ENCODE data around the gene ROR2.

ROR2 gene

DNA sequence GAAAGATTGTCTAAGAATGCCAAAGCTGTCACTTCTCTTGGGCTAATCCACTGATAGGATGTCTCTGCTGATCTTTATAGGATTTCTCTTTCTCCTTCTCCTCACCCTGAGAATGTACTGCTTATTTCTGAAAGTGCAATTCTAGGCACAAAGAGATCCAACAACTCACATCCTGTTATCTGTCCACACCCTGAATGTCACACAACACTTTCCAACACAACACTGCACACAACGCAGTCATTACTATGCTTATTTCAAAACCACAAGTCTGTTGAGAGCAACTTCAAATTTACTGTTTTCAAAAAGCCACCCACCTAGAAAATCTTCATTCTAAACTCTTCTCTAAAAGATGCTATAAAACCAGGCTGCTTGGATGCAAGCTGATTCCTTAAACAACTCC, 215.0 kb downstream of the ROR2 start:
- no peak for DNase-seq
- no peak for TF ChIP-seq GATA1 (IDR thresholded peaks at IDR 0.05; ENCODE audit: low read depth, low read length)
- TF ChIP-seq POLR2A (IDR thresholded peaks at IDR 0.05; ENCODE audit: low read length) = no peak

DNA sequence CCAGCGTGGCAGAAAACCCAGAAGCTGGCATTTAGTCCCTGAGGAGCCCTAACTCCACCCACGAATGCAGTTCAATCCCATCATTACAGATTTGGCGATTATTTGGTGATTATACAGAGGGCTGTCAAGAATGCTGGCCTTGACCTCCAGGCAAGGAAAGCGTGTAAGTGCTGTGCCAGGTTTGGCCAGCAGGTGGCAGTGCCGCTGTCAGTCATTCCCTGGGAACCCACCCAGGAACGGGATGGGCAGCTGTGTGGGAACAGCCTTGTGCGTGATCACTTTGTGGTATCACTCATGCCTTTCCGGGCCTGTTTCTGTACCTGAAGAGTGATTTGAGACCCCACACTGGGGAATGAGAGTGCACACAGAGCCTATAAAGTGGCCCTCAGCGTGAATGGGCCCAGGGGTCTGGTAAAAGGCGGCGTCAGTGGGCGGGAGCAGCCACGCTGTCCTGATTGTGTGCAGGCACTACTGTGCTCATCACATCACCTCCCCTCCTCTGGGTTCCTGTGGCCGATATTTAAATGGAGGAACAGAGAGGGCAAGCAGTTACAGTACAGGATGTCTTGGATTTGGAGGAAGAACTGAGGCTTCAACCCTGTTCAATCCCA, 215.6 kb downstream of the ROR2 start:
- DNase-seq = peak; percentile 44 to 73
- no peak for TF ChIP-seq GATA1 (IDR thresholded peaks at IDR 0.05; ENCODE audit: low read depth, low read length)
- no peak for TF ChIP-seq POLR2A (IDR thresholded peaks at IDR 0.05; ENCODE audit: low read length)

DNA sequence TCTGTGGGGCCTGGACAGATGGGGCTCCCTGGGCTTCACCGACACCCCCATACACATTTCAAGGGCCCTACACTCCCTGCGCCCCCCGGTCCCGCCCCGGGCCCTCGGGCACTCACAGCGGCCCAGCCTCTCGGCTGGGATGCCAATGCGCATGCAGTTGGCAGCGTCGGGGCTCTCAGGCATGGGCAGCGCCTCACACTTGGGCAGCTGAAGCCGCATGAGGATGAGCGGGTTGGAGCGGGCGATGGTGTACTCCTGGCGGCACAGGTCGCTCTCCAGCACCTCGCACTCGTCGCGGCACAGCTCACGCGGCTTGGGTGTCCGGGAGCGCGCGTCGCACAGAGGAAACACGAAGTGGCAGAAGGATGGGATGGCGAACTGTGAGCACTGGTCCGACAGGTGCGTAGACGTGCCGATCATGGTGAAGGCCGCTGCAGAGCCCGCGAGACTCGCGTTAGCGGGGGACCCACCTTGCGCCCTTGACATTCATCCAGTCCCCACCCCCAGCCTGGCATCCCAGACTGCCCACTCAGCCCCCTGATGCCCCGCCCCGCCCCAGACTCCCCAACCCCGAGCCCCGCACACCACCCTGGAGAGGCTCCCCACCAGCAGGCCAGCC, 216.9 kb downstream of the ROR2 start:
- TF ChIP-seq POLR2A (IDR thresholded peaks at IDR 0.05; ENCODE audit: low read length) (no peak), GATA1 (IDR thresholded peaks at IDR 0.05; ENCODE audit: low read depth, low read length) (no peak)
- no peak for DNase-seq

DNA sequence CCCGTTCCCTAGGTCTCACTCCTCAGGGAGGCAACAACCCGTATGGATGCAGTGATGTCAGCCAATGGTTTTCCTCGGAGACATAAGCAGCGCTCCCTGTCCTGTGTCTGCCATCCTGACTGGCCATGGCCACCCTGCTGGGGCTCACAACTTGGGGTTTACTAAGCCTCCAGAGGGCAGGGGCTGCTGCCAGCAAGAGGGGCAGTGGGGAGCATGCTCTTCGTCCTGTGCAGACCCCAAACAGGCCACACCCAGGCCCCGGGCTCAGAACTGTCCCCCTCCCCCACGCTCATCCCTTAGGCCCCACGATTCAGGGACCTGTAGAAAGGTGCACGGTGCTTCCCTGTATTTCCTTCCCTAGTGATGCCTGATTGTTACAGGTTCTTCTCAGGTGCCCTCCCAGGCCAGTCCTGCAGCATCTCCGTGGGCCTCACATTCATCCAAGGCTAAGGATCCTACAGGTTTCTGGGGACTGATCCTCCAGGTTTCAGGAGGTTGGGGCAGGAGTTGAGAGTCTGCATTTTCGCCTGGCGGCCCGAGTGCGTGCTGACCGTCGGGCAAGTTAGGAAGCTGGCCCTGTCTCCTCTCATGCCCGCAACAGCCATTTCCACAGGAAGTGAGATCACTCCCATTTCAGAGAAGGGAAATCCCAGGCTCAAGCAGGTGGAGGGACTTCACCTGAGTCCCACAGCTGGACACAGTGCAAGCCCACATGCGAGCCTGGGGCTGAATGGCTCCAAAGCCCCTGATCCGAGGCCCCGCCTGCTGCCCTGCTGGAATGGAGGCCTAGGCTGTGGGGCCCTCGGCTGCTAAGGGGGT, 217.6 kb downstream of the ROR2 start:
- TF ChIP-seq GATA1 (IDR thresholded peaks at IDR 0.05; ENCODE audit: low read depth, low read length) (no peak), POLR2A (IDR thresholded peaks at IDR 0.05; ENCODE audit: low read length) (no peak)
- DNase-seq = no peak

DNA sequence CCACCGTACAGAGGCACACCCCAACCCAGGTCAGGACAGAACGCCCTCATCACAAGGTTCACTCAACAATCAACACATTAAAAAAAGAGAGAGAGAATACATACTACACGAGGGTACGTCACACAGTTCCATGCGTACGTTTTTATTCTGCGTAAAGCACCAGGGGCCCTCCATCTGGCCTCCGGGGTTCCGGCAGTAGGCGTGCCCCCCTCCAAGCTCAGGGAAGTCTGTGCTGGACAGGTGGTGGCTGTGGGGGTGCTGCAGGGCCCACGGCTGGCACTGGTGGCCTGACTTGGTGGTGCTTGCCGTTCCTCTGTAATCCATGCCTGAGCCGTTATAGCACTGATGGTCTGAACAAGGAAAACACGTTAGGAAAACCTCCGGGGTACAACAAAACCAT, 219.2 kb downstream of the ROR2 start:
- no peak for DNase-seq
- TF ChIP-seq GATA1 (IDR thresholded peaks at IDR 0.05; ENCODE audit: low read depth, low read length) = no peak
- no peak for TF ChIP-seq POLR2A (IDR thresholded peaks at IDR 0.05; ENCODE audit: low read length)

DNA sequence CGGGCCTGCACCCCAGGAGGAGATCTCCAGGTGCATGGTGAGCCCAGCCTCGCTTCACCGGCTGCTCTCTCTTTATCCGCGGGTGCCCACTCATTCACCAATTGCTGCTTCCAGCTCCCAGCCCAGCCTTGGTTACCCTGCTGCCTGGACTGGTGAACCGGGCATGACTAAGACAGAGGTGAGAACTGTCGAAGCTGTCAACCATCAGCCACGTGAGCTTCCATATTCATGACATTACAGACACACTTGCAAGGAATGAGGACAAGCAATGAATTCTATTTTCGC, 220.5 kb downstream of the ROR2 start:
- DNase-seq = no peak
- TF ChIP-seq POLR2A (IDR thresholded peaks at IDR 0.05; ENCODE audit: low read length) (no peak), GATA1 (IDR thresholded peaks at IDR 0.05; ENCODE audit: low read depth, low read length) (no peak)

DNA sequence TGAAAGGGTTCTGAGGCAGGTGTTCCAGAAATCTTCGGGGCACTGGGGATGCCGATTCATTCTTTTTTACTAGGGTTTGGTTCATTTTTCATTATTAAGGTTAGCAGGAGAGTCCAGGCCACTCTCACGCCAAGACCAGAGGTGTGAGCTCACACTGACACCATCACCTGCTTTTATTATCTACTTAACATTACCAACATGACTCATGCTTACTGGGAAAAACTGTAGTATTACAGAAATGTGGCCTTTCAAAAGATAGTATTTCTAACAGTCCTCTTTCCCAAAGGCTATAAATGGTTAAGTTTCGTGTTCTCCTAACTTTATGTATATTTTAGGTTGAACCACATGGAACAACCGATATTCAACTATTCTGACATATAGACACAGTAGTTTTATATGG, 222.1 kb downstream of the ROR2 start:
- no peak for TF ChIP-seq POLR2A (IDR thresholded peaks at IDR 0.05; ENCODE audit: low read length)
- no peak for TF ChIP-seq GATA1 (IDR thresholded peaks at IDR 0.05; ENCODE audit: low read depth, low read length)
- DNase-seq = no peak

DNA sequence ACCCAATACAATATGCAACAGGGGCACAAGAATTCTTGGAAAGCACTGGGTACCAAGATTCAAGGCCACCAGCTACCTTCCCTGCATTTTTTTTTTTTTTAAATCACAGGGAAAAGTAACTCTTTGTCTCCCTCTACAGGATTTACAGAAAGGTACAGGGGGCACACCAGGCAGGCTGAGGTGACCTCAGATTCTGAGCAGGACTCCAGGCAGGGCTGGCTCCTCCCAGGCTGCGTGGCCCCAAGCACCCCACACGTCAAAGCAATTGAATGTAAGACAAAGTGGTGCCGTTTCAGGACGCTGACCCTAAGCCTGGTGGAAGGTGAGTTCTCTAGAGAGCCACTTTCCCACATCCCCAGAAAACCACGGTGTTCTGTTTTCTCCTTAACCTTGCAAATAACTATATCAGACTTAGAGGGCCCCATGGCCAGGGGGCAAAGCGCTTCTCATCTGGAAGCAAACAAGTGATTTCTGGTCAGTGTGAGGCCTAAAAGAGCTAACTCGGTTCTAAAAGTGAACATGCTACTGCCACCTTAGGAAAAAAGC, 222.6 kb downstream of the ROR2 start:
- DNase-seq = peak; percentile 40 to 65
- TF ChIP-seq POLR2A (IDR thresholded peaks at IDR 0.05; ENCODE audit: low read length) (no peak), GATA1 (IDR thresholded peaks at IDR 0.05; ENCODE audit: low read depth, low read length) (no peak)

DNA sequence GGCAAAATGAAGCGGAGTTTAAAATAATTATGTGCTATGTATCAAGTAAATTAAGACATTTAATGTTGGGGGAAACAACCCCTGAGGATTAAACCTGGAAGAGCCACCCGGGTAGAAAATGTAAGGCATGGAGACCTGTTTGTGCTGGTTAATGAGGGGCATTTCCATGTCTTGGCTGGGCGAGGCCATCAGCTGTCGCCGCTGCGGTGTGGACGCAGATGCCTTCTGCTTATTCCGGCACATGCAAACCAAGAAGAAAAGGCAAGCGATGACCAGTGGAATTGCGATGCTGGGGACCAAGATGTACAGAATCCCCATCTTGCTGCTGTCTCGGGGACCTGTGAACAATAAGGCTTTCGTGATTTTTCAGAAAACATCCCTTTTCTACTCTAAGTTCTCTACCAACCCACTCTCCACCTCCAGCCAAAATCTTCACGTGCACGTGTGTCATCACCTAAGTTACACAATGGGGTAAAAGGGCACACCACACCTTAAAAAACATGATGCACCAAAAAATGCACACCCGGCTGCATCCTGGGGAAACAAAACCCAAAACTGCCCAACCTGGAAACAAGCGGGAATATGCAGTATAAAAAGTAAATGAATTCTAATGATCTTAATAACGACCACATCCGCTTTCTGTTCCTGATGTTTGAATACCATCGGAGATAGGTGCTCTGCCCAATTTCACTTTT, 223.5 kb downstream of the ROR2 start:
- no peak for DNase-seq
- TF ChIP-seq GATA1 (IDR thresholded peaks at IDR 0.05; ENCODE audit: low read depth, low read length) (no peak), POLR2A (IDR thresholded peaks at IDR 0.05; ENCODE audit: low read length) (no peak)

DNA sequence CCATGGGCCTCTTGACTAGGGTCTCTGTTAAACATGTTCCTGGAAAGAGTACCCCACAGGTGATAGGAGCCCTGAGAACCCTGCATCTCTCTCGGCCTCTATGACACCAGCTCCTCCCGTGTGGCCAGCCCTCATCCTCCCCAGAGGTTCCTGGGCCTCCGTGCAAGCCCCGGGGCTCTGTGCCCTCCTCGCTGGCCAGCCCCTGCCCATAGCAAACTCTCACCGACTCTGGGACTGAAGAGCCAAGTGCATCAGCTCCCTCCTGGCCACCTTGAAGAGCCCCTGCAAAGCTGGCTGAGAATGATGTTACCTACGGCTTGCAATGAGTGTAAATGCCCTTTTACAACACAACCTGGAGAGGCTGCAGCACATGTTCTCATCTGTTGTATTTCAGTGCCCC, 224.4 kb downstream of the ROR2 start:
- TF ChIP-seq POLR2A (IDR thresholded peaks at IDR 0.05; ENCODE audit: low read length) (no peak), GATA1 (IDR thresholded peaks at IDR 0.05; ENCODE audit: low read depth, low read length) (no peak)
- DNase-seq = no peak

DNA sequence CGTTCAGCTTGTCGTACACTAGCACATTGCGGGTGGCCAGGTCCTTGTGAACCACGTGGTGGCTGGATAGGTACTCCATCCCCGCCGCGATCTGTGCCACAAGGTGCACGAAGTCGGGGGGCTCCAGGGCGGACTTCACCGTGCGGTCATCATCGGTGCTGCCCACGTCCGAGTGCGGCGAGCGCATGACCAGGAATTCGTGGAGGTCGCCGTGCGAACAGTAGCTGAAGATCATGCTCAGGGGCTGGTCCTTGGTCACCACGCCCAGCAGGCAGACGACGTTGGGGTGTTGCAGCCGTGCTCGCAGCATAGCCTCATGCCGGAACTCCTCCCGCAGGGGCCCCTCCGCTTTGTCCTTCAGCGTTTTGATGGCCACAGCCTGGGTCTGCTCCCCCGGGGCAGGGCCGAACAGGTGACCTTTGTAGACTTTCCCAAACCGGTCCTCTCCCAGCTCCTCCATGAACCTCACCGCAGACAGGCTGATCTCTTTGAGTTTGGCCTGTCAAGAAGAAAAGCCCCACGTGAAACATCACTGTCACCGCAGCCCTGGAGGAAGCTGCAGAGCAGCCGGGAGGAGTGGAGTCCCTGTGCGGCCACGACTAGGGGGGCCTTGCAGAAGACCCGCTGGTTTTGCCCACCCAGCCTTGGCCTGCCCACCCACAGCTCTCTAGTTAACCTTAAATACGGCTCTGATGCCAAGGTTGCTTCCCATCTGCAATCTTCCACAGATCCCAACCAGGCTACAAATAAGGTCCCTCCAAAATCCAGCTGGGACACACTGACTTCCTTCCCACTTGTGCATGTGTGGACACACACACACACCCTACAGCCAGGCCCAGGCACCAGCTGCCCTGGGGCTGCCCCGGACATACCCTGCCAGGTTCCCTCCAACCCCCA, 225.2 kb downstream of the ROR2 start:
- DNase-seq = no peak
- no peak for TF ChIP-seq GATA1 (IDR thresholded peaks at IDR 0.05; ENCODE audit: low read depth, low read length)
- TF ChIP-seq POLR2A (IDR thresholded peaks at IDR 0.05; ENCODE audit: low read length) = no peak

DNA sequence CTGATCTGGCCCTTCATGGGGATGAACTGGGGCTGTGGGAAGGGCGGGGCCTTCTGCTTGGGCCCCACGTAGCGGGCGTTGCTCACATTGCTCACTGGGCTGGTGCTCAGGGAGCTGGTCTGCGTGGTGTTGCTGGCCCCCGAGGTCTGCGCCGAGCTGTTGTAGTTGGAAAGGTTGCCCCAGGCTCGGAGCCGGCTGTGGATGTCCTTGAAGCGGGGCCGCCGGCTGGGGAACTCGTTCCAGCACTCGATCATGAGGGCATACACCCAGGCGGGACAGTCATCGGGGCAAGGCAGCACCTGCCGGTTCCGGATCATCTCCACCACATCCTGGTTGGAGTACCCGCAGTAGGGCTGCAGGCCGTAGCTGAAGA, 226.0 kb downstream of the ROR2 start:
- TF ChIP-seq GATA1 (IDR thresholded peaks at IDR 0.05; ENCODE audit: low read depth, low read length) = no peak
- no peak for TF ChIP-seq POLR2A (IDR thresholded peaks at IDR 0.05; ENCODE audit: low read length)

DNA sequence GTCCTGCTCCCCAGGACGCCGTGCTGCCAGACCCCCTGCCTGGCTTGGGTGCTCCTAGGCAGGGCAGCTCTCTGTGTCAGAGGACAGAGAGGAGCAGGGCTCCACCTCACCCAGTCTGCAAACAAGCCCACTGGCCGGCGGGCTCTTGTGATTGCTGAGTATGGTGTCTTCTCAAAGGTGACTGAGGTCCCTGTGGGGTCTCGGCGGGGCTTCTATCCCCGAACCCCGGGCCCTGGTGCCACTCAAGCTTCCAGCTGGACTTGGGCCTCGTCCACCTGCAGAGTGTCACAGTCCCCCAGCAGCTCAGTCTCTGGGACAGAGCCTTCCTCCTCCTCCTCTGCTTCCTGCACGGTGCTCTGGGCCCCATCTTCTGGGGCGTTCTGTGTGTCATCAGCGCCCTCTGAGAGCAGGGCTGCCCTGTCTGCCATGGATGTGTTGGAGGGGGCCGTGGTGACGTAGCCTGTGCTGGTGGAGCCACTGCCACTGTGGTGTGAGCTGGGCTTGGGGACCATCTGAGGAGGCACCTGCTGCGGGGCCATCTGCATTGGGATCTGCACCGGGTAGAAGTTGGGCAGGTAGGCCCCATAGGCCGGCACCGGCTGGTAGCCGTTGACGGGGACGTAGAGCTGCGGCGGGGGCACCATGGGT, 226.5 kb downstream of the ROR2 start:
- TF ChIP-seq GATA1 (IDR thresholded peaks at IDR 0.05; ENCODE audit: low read depth, low read length) = no peak
- no peak for TF ChIP-seq POLR2A (IDR thresholded peaks at IDR 0.05; ENCODE audit: low read length)
- no peak for DNase-seq

More for the DNA sequence above, 226.0 kb downstream of the ROR2 start:
- DNase-seq = no peak
